ENCODE data around the gene CPS1.

The CPS1 gene

DNA sequence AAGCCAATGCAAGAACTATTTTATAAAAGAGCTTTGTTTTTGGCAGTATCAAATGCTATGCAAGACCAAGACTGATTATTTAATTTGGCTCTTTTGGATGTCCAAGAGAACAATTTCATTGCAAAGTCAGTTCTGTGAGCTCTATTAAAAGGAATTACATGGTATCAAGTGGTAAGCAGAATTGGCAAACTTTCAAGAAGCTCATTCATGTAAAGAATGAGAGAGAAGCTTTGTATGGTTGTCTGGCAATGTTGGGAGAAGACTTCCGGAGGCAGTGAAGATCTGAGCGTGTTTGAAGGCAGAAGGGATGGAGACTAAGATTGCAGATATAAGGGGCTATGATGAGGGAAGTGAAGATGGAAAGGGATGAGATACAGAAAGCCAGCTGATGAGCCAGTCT is 49.6 kb downstream of the CPS1 start:
- Histone ChIP-seq H3K4me1 (ENCODE audit: insufficient read depth, low read length, poor library complexity, severe bottlenecking) (no peaks in the 10 kb centered on the region), H3K9ac (ENCODE audit: low read depth, low read length, poor library complexity, severe bottlenecking) (no peak overlapping the region), H4K20me1 (ENCODE audit: insufficient read depth, low read length, poor library complexity, severe bottlenecking) (no peaks in the 10 kb centered on the region), H3K4me2 (ENCODE audit: low read depth, low read length, poor library complexity, severe bottlenecking) (no peak overlapping the region), H3K9me2 (replicated peaks; ENCODE audit: low read depth, low read length) (no peaks in the 10 kb centered on the region), H3K79me2 (ENCODE audit: insufficient read depth, low read length) (no peaks in the 10 kb centered on the region), H3K27me3 (ENCODE audit: insufficient read depth, low read length, poor library complexity, severe bottlenecking) (no peaks in the 10 kb centered on the region), H3K36me3 (ENCODE audit: insufficient read depth, low read length) (no peaks in the 10 kb centered on the region), H3K4me3 (ENCODE audit: low read length, poor library complexity, severe bottlenecking) (no peak overlapping the region), H2AFZ (ENCODE audit: low read length) (no peak overlapping the region), H3F3A (ENCODE audit: low read depth) (no peaks in the 10 kb centered on the region), H3K9me3 (ENCODE audit: insufficient read depth, low read depth, low read length) (no peaks in the 10 kb centered on the region)
- TF ChIP-seq EZH2phosphoT487 (IDR thresholded peaks at IDR 0.05; ENCODE audit: borderline replicate concordance) = no peak
- TF ChIP-seq, protein P1, sequence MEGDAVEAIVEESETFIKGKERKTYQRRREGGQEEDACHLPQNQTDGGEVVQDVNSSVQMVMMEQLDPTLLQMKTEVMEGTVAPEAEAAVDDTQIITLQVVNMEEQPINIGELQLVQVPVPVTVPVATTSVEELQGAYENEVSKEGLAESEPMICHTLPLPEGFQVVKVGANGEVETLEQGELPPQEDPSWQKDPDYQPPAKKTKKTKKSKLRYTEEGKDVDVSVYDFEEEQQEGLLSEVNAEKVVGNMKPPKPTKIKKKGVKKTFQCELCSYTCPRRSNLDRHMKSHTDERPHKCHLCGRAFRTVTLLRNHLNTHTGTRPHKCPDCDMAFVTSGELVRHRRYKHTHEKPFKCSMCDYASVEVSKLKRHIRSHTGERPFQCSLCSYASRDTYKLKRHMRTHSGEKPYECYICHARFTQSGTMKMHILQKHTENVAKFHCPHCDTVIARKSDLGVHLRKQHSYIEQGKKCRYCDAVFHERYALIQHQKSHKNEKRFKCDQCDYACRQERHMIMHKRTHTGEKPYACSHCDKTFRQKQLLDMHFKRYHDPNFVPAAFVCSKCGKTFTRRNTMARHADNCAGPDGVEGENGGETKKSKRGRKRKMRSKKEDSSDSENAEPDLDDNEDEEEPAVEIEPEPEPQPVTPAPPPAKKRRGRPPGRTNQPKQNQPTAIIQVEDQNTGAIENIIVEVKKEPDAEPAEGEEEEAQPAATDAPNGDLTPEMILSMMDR (conservative IDR thresholded peaks at IDR 0.05; ENCODE audit: low read length) = no peak

DNA sequence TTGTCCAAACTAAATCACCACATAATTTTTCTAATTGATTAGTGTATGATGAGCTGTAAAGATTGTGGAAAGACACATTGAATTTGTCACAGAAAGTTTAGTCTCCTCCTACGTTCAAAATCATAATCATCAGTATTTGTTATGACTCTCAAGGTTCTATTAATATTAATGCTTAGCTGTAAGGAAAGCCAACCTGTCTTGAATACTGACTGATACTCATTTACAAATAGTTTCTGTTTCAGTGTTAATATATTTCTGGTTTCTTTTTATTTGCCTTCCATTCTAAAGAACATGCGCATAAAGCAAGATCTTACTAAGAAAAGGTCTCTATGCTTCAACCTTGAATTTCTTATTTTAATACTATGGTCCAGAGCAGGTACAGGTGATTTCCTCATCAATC is 55.1 kb downstream of the CPS1 start:
- Histone ChIP-seq H3K9me2 (replicated peaks; ENCODE audit: low read depth, low read length) (no peaks in the 10 kb centered on the region), H3K9me3 (ENCODE audit: insufficient read depth, low read depth, low read length) (no peaks in the 10 kb centered on the region), H3K27me3 (ENCODE audit: insufficient read depth, low read length, poor library complexity, severe bottlenecking) (no peaks in the 10 kb centered on the region), H3K9ac (ENCODE audit: low read depth, low read length, poor library complexity, severe bottlenecking) (no peak overlapping the region), H3F3A (ENCODE audit: low read depth) (no peaks in the 10 kb centered on the region), H2AFZ (ENCODE audit: low read length) (no peak overlapping the region), H4K20me1 (ENCODE audit: insufficient read depth, low read length, poor library complexity, severe bottlenecking) (no peaks in the 10 kb centered on the region), H3K79me2 (ENCODE audit: insufficient read depth, low read length) (no peaks in the 10 kb centered on the region), H3K4me3 (ENCODE audit: low read length, poor library complexity, severe bottlenecking) (no peak overlapping the region), H3K36me3 (ENCODE audit: insufficient read depth, low read length) (no peaks in the 10 kb centered on the region), H3K4me2 (ENCODE audit: low read depth, low read length, poor library complexity, severe bottlenecking) (no peak overlapping the region), H3K4me1 (ENCODE audit: insufficient read depth, low read length, poor library complexity, severe bottlenecking) (no peaks in the 10 kb centered on the region)
- TF ChIP-seq, protein P1 (conservative IDR thresholded peaks at IDR 0.05; ENCODE audit: low read length) = no peak
- TF ChIP-seq EZH2phosphoT487 (IDR thresholded peaks at IDR 0.05; ENCODE audit: borderline replicate concordance) = no peak

DNA sequence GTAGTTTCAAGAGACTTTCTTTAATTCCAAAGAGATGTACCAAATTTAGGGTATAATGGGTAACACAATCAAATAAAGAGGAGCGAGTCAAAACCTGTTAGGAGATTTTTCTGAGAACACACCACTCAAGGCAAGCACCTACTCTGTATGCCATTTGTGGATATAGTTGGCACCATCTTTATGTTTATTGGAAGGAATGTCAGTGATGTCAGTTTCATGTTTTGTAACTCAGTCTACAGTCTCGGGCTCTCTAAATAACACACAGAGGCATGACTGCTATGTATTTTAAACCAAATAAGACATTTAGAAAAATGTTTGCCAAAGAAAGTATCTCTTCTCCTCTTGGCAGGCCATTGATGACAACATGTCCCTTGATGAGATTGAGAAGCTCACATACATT is 59.7 kb downstream of the CPS1 start:
- H3K4me3 ChIP-seq (ENCODE audit: low read length, poor library complexity, severe bottlenecking) = no peak overlapping the region
- no peaks in the 10 kb centered on the region for H3K4me1 ChIP-seq (ENCODE audit: insufficient read depth, low read length, poor library complexity, severe bottlenecking)
- no peaks in the 10 kb centered on the region for H3K9me3 ChIP-seq (ENCODE audit: insufficient read depth, low read depth, low read length)
- H3K79me2 ChIP-seq (ENCODE audit: insufficient read depth, low read length) = no peaks in the 10 kb centered on the region
- H3F3A ChIP-seq (ENCODE audit: low read depth) = no peaks in the 10 kb centered on the region
- H2AFZ ChIP-seq (ENCODE audit: low read length) = no peak overlapping the region
- no peaks in the 10 kb centered on the region for H4K20me1 ChIP-seq (ENCODE audit: insufficient read depth, low read length, poor library complexity, severe bottlenecking)
- no peaks in the 10 kb centered on the region for H3K9me2 ChIP-seq (replicated peaks; ENCODE audit: low read depth, low read length)
- no peaks in the 10 kb centered on the region for H3K27me3 ChIP-seq (ENCODE audit: insufficient read depth, low read length, poor library complexity, severe bottlenecking)
- H3K4me2 ChIP-seq (ENCODE audit: low read depth, low read length, poor library complexity, severe bottlenecking) = no peak overlapping the region
- H3K9ac ChIP-seq (ENCODE audit: low read depth, low read length, poor library complexity, severe bottlenecking) = no peak overlapping the region
- TF ChIP-seq EZH2phosphoT487 (IDR thresholded peaks at IDR 0.05; ENCODE audit: borderline replicate concordance) = no peak
- TF ChIP-seq, protein P1 (conservative IDR thresholded peaks at IDR 0.05; ENCODE audit: low read length) = no peak
- H3K36me3 ChIP-seq (ENCODE audit: insufficient read depth, low read length) = no peaks in the 10 kb centered on the region
